Measurements from ENCODE around the gene CD48.

CD48 gene

DNA sequence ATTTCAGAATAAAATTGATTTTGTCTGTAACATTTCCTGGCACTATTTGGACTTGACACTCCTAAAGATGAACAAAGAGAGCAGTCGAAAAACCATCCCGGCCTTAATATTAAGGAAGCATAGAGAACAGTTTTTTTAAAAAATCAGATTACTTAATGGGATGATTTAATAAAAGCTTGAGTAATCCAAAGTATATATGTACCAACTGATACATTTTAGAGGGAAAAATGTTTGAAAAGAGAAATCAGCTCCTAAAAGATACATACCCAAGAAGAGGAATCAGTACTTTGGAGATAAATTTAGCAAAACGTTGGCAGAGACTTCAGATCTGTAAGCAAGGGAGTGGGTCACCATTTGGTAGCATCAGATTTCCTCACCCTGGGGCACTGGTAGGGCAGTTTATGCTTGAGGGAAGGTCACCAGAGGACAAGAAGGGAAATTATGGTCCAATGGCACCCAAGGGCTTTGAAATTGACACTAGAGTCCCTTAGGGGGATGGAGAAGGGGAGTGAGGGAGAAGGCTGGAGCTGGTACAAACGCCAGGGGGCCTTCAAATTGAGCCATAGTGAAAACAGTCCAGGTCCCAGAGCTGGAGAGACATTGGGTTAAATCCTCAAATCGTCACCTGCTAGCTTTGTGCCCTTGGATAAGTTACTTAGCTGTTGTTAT lies 33.4 kb upstream of the CD48 start:
- H4K8ac ChIP-seq (ENCODE audit: low read length), result no peak overlapping the region
- no peak overlapping the region for H3K18ac ChIP-seq (ENCODE audit: low read depth in 1 of 2, low read length in 2 of 2)
- no peak overlapping the region for H3K14ac ChIP-seq (ENCODE audit: low read length in 2 of 2)
- H2AK5ac ChIP-seq (ENCODE audit: low read length, severe bottlenecking), result no peak overlapping the region
- no peak overlapping the region for H4K91ac ChIP-seq (ENCODE audit: low read length)
- no peak overlapping the region for H3K9ac ChIP-seq (ENCODE audit: low read length)
- no peak overlapping the region for H3K4me2 ChIP-seq (ENCODE audit: low read length, poor library complexity, severe bottlenecking)
- H2BK15ac ChIP-seq (ENCODE audit: low read depth, poor library complexity, severe bottlenecking), result no peak overlapping the region
- H3K4me3 ChIP-seq (ENCODE audit: insufficient read depth in 1 of 2, low read depth in 1 of 2, low read length in 2 of 2), result no peak overlapping the region
- no peaks in the 10 kb centered on the region for H3K4me1 ChIP-seq (ENCODE audit: control insufficient read depth, insufficient read depth, low read depth, low read length)
- H3K27ac ChIP-seq (ENCODE audit: low read length, poor library complexity, severe bottlenecking), result no peak overlapping the region
- no peaks in the 10 kb centered on the region for H3K79me1 ChIP-seq (replicated peaks; ENCODE audit: low read length, poor library complexity, severe bottlenecking)
- H2BK5ac ChIP-seq (ENCODE audit: low read depth, low read length, poor library complexity, severe bottlenecking), result no peak overlapping the region
- H2AFZ ChIP-seq (ENCODE audit: low read depth, low read length), result no peak overlapping the region
- no peak overlapping the region for H3K4ac ChIP-seq (ENCODE audit: low read depth in 1 of 2, low read length in 2 of 2)
- H2BK12ac ChIP-seq (ENCODE audit: low read length in 2 of 2), result no peak overlapping the region
- no peak for DNase-seq
- no peaks in the 10 kb centered on the region for H3K36me3 ChIP-seq (ENCODE audit: control insufficient read depth in 1 of 2, insufficient read depth in 2 of 2, low read depth in 1 of 2, low read length in 2 of 2)
- 45% methylated on average over 4 of the region's 5 CpGs for WGBS
- H3K27me3 ChIP-seq (ENCODE audit: control insufficient read depth in 1 of 2, insufficient read depth in 1 of 2, low read length in 2 of 2), result peaks cover 3 to 12% of the 10 kb centered on the region in 2 experiments
- no peak overlapping the region for H3K23ac ChIP-seq (ENCODE audit: low read length in 2 of 2)
- H3K9me3 ChIP-seq (ENCODE audit: control insufficient read depth, low read length), result no peaks in the 10 kb centered on the region
- H2BK120ac ChIP-seq (ENCODE audit: low read depth, low read length), result no peak overlapping the region

DNA sequence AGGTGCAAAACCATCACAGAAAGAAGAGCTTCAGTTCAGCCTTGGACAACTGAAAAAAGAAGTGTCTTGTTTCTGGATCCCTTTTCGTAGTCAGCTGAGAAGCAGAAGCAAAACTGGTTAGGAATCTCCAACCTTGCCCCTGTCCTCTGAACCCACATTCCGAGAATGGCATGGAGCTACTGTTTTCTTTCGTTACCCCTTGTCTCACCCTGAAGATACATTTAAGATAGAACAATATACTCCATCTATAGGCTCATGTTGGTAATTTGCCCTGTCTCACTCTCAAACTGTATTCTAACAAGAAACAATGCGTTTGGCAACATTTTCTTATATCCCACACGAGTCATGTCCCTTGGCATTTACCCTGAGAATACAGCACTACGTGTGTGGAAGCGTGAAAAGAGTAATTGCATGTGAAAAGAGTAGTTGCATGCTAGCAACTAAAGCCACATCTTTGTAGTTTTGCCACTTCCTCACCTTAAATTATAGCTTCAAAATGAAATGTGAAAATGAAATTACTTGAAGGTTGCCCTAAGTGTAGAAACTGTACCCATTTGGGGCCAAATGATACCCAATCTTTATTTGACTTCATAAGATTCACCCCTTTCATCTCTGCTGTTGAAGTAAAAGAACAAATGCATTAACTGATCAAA lies 32.7 kb upstream of the CD48 start:
- H3K79me1 ChIP-seq (replicated peaks; ENCODE audit: low read length, poor library complexity, severe bottlenecking), result no peaks in the 10 kb centered on the region
- 80% methylated on average over 5 of the region's 7 CpGs for WGBS

DNA sequence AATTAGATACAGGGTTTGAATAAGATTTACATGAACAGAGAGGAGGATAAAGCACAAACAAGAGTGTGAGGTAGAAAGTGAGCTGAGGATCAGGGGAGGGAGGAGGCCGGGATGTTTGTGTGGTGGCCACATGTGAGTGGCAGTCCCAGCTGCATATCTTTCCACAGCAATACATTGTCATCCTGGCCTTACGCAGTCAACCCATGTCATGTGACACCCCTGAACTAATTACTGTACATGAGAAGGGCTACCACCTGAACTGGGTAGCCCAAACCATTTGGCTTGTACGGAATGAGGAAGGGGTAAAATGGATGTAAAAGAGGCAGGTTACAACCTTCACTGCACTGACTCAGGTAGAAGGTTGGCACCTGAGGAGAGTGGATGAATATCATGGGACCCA lies 31.6 kb upstream of the CD48 start:
- H3K4me3 ChIP-seq (ENCODE audit: insufficient read depth in 1 of 2, low read depth in 1 of 2, low read length in 2 of 2), result no peak overlapping the region
- no peak overlapping the region for H3K27ac ChIP-seq (ENCODE audit: low read length, poor library complexity, severe bottlenecking)
- H4K91ac ChIP-seq (ENCODE audit: low read length), result no peak overlapping the region
- H3K9me3 ChIP-seq (ENCODE audit: control insufficient read depth, low read length), result no peaks in the 10 kb centered on the region
- no peak overlapping the region for H2BK12ac ChIP-seq (ENCODE audit: low read length in 2 of 2)
- H3K9ac ChIP-seq (ENCODE audit: low read length), result no peak overlapping the region
- H2AFZ ChIP-seq (ENCODE audit: low read depth, low read length), result no peak overlapping the region
- no peak overlapping the region for H3K18ac ChIP-seq (ENCODE audit: low read depth in 1 of 2, low read length in 2 of 2)
- no peak overlapping the region for H3K4me2 ChIP-seq (ENCODE audit: low read length, poor library complexity, severe bottlenecking)
- H3K79me1 ChIP-seq (replicated peaks; ENCODE audit: low read length, poor library complexity, severe bottlenecking), result no peaks in the 10 kb centered on the region
- no peak overlapping the region for H2BK15ac ChIP-seq (ENCODE audit: low read depth, poor library complexity, severe bottlenecking)
- no peak overlapping the region for H2BK120ac ChIP-seq (ENCODE audit: low read depth, low read length)
- H3K4me1 ChIP-seq (ENCODE audit: control insufficient read depth, insufficient read depth, low read depth, low read length), result no peaks in the 10 kb centered on the region
- no peak overlapping the region for H2AK5ac ChIP-seq (ENCODE audit: low read length, severe bottlenecking)
- no peak overlapping the region for H2BK5ac ChIP-seq (ENCODE audit: low read depth, low read length, poor library complexity, severe bottlenecking)
- H3K36me3 ChIP-seq (ENCODE audit: control insufficient read depth in 1 of 2, insufficient read depth in 2 of 2, low read depth in 1 of 2, low read length in 2 of 2), result no peaks in the 10 kb centered on the region
- H3K14ac ChIP-seq (ENCODE audit: low read length in 2 of 2), result no peak overlapping the region
- 80% methylated on average over 2 of the region's 3 CpGs for WGBS
- no peak for DNase-seq
- no peak overlapping the region for H3K23ac ChIP-seq (ENCODE audit: low read length in 2 of 2)
- no peak overlapping the region for H4K8ac ChIP-seq (ENCODE audit: low read length)
- peaks cover 3 to 12% of the 10 kb centered on the region in 2 experiments for H3K27me3 ChIP-seq (ENCODE audit: control insufficient read depth in 1 of 2, insufficient read depth in 1 of 2, low read length in 2 of 2)
- H3K4ac ChIP-seq (ENCODE audit: low read depth in 1 of 2, low read length in 2 of 2), result no peak overlapping the region

More for the DNA sequence above, 32.7 kb upstream of the CD48 start:
- Histone ChIP-seq H3K36me3 (ENCODE audit: control insufficient read depth in 1 of 2, insufficient read depth in 2 of 2, low read depth in 1 of 2, low read length in 2 of 2) (no peaks in the 10 kb centered on the region), H3K4me1 (ENCODE audit: control insufficient read depth, insufficient read depth, low read depth, low read length) (no peaks in the 10 kb centered on the region), H2BK12ac (ENCODE audit: low read length in 2 of 2) (no peak overlapping the region), H3K27me3 (ENCODE audit: control insufficient read depth in 1 of 2, insufficient read depth in 1 of 2, low read length in 2 of 2) (peaks cover 3 to 12% of the 10 kb centered on the region in 2 experiments), H3K4me3 (ENCODE audit: insufficient read depth in 1 of 2, low read depth in 1 of 2, low read length in 2 of 2) (no peak overlapping the region), H3K4me2 (ENCODE audit: low read length, poor library complexity, severe bottlenecking) (no peak overlapping the region), H3K27ac (ENCODE audit: low read length, poor library complexity, severe bottlenecking) (no peak overlapping the region), H2BK15ac (ENCODE audit: low read depth, poor library complexity, severe bottlenecking) (no peak overlapping the region), H3K18ac (ENCODE audit: low read depth in 1 of 2, low read length in 2 of 2) (no peak overlapping the region), H3K9ac (ENCODE audit: low read length) (no peak overlapping the region), H3K9me3 (ENCODE audit: control insufficient read depth, low read length) (no peaks in the 10 kb centered on the region), H2AK5ac (ENCODE audit: low read length, severe bottlenecking) (no peak overlapping the region), H2BK5ac (ENCODE audit: low read depth, low read length, poor library complexity, severe bottlenecking) (no peak overlapping the region), H4K91ac (ENCODE audit: low read length) (no peak overlapping the region), H3K23ac (ENCODE audit: low read length in 2 of 2) (no peak overlapping the region), H4K8ac (ENCODE audit: low read length) (no peak overlapping the region), H3K14ac (ENCODE audit: low read length in 2 of 2) (no peak overlapping the region), H3K4ac (ENCODE audit: low read depth in 1 of 2, low read length in 2 of 2) (no peak overlapping the region), H2BK120ac (ENCODE audit: low read depth, low read length) (no peak overlapping the region), H2AFZ (ENCODE audit: low read depth, low read length) (no peak overlapping the region)
- no peak for DNase-seq

DNA sequence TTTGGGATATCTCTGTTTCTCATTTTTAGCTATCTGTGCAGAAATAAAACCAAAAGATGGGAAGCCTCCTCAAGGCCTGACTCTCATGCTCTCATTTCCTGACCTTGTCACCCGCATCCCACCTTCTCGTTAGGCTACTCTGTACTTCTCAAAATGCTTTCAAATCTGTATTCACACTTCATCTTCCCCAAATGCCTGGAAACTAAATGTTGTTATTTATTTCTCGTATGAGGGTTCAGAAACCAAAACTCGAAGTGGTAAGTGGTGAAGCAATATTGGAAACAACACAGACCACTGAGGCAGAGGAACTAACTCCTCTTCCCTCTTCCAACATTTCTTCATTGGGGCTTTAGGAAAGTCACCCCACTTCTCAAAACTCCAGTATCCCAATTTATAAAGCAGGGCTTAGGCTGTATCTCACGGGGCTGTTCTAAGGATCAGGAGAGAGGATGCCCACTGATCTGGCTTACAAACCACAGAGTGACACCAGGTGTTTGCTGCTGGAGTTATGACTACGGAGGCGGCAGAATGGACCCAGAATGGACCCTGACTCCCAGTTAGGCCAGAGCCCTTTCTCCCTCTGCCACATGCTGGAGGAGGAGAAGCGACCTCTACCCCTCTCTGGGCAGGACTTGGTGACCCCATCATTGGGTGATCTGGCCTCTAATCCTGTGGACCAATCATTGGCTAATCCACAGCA lies 31.0 kb upstream of the CD48 start:
- Histone ChIP-seq H4K8ac (ENCODE audit: low read length) (no peak overlapping the region), H2BK15ac (ENCODE audit: low read depth, poor library complexity, severe bottlenecking) (no peak overlapping the region), H2AK5ac (ENCODE audit: low read length, severe bottlenecking) (no peak overlapping the region), H3K9me3 (ENCODE audit: control insufficient read depth, low read length) (no peaks in the 10 kb centered on the region), H2BK120ac (ENCODE audit: low read depth, low read length) (no peak overlapping the region), H2BK5ac (ENCODE audit: low read depth, low read length, poor library complexity, severe bottlenecking) (no peak overlapping the region), H4K91ac (ENCODE audit: low read length) (no peak overlapping the region), H3K18ac (ENCODE audit: low read depth in 1 of 2, low read length in 2 of 2) (no peak overlapping the region), H3K4ac (ENCODE audit: low read depth in 1 of 2, low read length in 2 of 2) (no peak overlapping the region), H3K79me1 (replicated peaks; ENCODE audit: low read length, poor library complexity, severe bottlenecking) (no peaks in the 10 kb centered on the region), H3K9ac (ENCODE audit: low read length) (no peak overlapping the region), H3K23ac (ENCODE audit: low read length in 2 of 2) (no peak overlapping the region), H3K4me2 (ENCODE audit: low read length, poor library complexity, severe bottlenecking) (no peak overlapping the region), H2BK12ac (ENCODE audit: low read length in 2 of 2) (no peak overlapping the region), H3K4me1 (ENCODE audit: control insufficient read depth, insufficient read depth, low read depth, low read length) (no peaks in the 10 kb centered on the region), H3K4me3 (ENCODE audit: insufficient read depth in 1 of 2, low read depth in 1 of 2, low read length in 2 of 2) (no peak overlapping the region), H3K36me3 (ENCODE audit: control insufficient read depth in 1 of 2, insufficient read depth in 2 of 2, low read depth in 1 of 2, low read length in 2 of 2) (no peaks in the 10 kb centered on the region), H3K14ac (ENCODE audit: low read length in 2 of 2) (no peak overlapping the region), H3K27me3 (ENCODE audit: control insufficient read depth in 1 of 2, insufficient read depth in 1 of 2, low read length in 2 of 2) (peaks cover 3 to 12% of the 10 kb centered on the region in 2 experiments), H2AFZ (ENCODE audit: low read depth, low read length) (no peak overlapping the region), H3K27ac (ENCODE audit: low read length, poor library complexity, severe bottlenecking) (no peak overlapping the region)
- 87% methylated on average over 8 of the region's 8 CpGs for WGBS
- no peak for DNase-seq

Data from mesenchymal stem cell (in vitro differentiated cells and primary cell).